GM21515 (cell line): ENCODE data around the gene TNFRSF4.
A peak's percentile ranks its signal among the peaks of the same experiment; 100 is the strongest.

Source experiments
- ATAC-seq: cut with Tn5 transposase; IDR thresholded peaks from one replicate; pipeline ENCODE4 v1.9.1; 2021; ENCODE audit not compliant: unreplicated experiment

TNFRSF4 gene

GRCh38 chr1:1234180-1234808, 20.3 kb upstream of the TNFRSF4 start:
- ATAC-seq = no peak

- no peak for ATAC-seq
Observed at GRCh38 chr1:1233567-1233892, 19.6 kb upstream of the TNFRSF4 start.

GRCh38 chr1:1232796-1233566, 19.0 kb upstream of the TNFRSF4 start:
- no peak for ATAC-seq

- ATAC-seq = peak; percentile 1
Observed at GRCh38 chr1:1232208-1232795, 18.3 kb upstream of the TNFRSF4 start, which contains the start of gene B3GALT6. TSS of gene B3GALT6 (plus strand) at chr1:1232237. CDS start at chr1:1232279, 42 bp downstream.

- peak; percentile 86 for ATAC-seq
Observed at GRCh38 chr1:1231400-1232207, 17.7 kb upstream of the TNFRSF4 start, which contains the start of gene SDF4. TSS of gene SDF4 (minus strand) at chr1:1232001. CDS start at chr1:1228772, 3,229 bp downstream.

- ATAC-seq = no peak
Observed at GRCh38 chr1:1230656-1231399, 16.9 kb upstream of the TNFRSF4 start.

- ATAC-seq = no peak
Observed at GRCh38 chr1:1229770-1230169, 15.8 kb upstream of the TNFRSF4 start.

GRCh38 chr1:1228596-1229321, 14.8 kb upstream of the TNFRSF4 start:
- no peak for ATAC-seq

GRCh38 chr1:1228187-1228586, 14.2 kb upstream of the TNFRSF4 start:
- ATAC-seq = no peak

- no peak for ATAC-seq
Observed at GRCh38 chr1:1227386-1227785, 13.4 kb upstream of the TNFRSF4 start.

- no peak for ATAC-seq
Observed at GRCh38 chr1:1226566-1227362, 12.8 kb upstream of the TNFRSF4 start.

- no peak for ATAC-seq
Observed at GRCh38 chr1:1225913-1226312, 12.0 kb upstream of the TNFRSF4 start.

GRCh38 chr1:1225238-1225845, 11.4 kb upstream of the TNFRSF4 start:
- no peak for ATAC-seq

GRCh38 chr1:1223891-1224290, 9.9 kb upstream of the TNFRSF4 start:
- no peak for ATAC-seq

- ATAC-seq = no peak
Observed at GRCh38 chr1:1223321-1223720, 9.4 kb upstream of the TNFRSF4 start.

GRCh38 chr1:1222575-1223225, 8.7 kb upstream of the TNFRSF4 start:
- ATAC-seq = no peak

- ATAC-seq = no peak
Observed at GRCh38 chr1:1221887-1222574, 8.1 kb upstream of the TNFRSF4 start.

GRCh38 chr1:1220197-1220596, 6.2 kb upstream of the TNFRSF4 start:
- ATAC-seq = no peak
